ENCODE data around the gene IQCE.

IQCE gene

GRCh38 chr7:2651336-2651735, 92.6 kb downstream of the IQCE start:
- DNase-seq = no peak

GRCh38 chr7:2651847-2652735, 93.3 kb downstream of the IQCE start:
- no peak for DNase-seq

GRCh38 chr7:2652736-2653060, 93.9 kb downstream of the IQCE start:
- DNase-seq = no peak

- no peak for DNase-seq
Observed at GRCh38 chr7:2654059-2654458, 95.3 kb downstream of the IQCE start.

GRCh38 chr7:2655870-2656614, 97.3 kb downstream of the IQCE start:
- DNase-seq = no peak

- no peak for DNase-seq
Observed at GRCh38 chr7:2657208-2657607, 98.4 kb downstream of the IQCE start.

GRCh38 chr7:2657920-2658671, 99.3 kb downstream of the IQCE start:
- DNase-seq = no peak

- no peak for DNase-seq
Observed at GRCh38 chr7:2658941-2659340, 100.2 kb downstream of the IQCE start.

- no peak for DNase-seq
Observed at GRCh38 chr7:2659556-2660358, 101.0 kb downstream of the IQCE start.

- DNase-seq = no peak
Observed at GRCh38 chr7:2660359-2661095, 101.7 kb downstream of the IQCE start.

- no peak for DNase-seq
Observed at GRCh38 chr7:2661096-2661449, 102.3 kb downstream of the IQCE start.

GRCh38 chr7:2661602-2662272, 103.0 kb downstream of the IQCE start:
- DNase-seq = no peak

GRCh38 chr7:2662273-2663120, 103.7 kb downstream of the IQCE start:
- DNase-seq = no peak

GRCh38 chr7:2663121-2663886, 104.5 kb downstream of the IQCE start:
- DNase-seq = no peak

- no peak for DNase-seq
Observed at GRCh38 chr7:2663960-2664359, 105.2 kb downstream of the IQCE start.
